BJ (cell line): ENCODE data around the gene CDKN2B-AS1. TPM values are rescaled to one million over a fixed set of nuclear protein-coding genes. Genes with fewer than 3 reads are reported as not detected.

Experiments
- CTCF ChIA-PET: fragments of 350-600 bp; formaldehyde crosslinking; extraction: SDS; loops from one replicate; lab custom pipeline; 2021; ENCODE audit warnings: antibody characterized with exemption, inconsistent platforms; lab: Yijun Ruan, JAX
- POLR2A ChIA-PET: fragments of 300-600 bp; sonication (Branson Sonifier 250); formaldehyde crosslinking; extraction: SDS; loops from one replicate; lab custom pipeline; 2021; ENCODE audit warnings: antibody characterized with exemption; lab: Charles Lee
- DNase-seq: peaks from one replicate; pipeline ENCODE4 v3.0.0-alpha.2; 2011; ENCODE audit warnings: low read depth
- H3K27me3 ChIP-seq: 2 replicates; pipeline ENCODE4 v1.6.0; 2011; ENCODE audit warnings: low read length; ENCODE audit not compliant: control insufficient read depth, insufficient read depth
- H3K36me3 ChIP-seq: 2 replicates; pipeline ENCODE4 v1.5.1; 2011; ENCODE audit warnings: low read length; ENCODE audit not compliant: control insufficient read depth, insufficient read depth
- H3K4me3 ChIP-seq: 2 replicates; pipeline ENCODE4 v1.5.1; 2011; ENCODE audit warnings: low read depth, mild to moderate bottlenecking, control low read depth, low read length
- CTCF ChIP-seq: IDR thresholded peaks from 2 replicates; pipeline ENCODE4 v1.5.1; 2011; ENCODE audit warnings: low read depth, mild to moderate bottlenecking, control low read depth, inconsistent platforms, low read length, moderate library complexity; ENCODE audit not compliant: insufficient read depth
- polyA plus RNA-seq: library from polyadenylated mRNA; depleted of rRNA; stranded (reverse); fragments of >200 nt; gene quantifications from 2 replicates; pipeline ENCODE4 v1.2.3, GENCODE V29; 2011

Gene CDKN2B-AS1
- polyA plus RNA-seq, 1 experiment: 0.59 TPM

DNA sequence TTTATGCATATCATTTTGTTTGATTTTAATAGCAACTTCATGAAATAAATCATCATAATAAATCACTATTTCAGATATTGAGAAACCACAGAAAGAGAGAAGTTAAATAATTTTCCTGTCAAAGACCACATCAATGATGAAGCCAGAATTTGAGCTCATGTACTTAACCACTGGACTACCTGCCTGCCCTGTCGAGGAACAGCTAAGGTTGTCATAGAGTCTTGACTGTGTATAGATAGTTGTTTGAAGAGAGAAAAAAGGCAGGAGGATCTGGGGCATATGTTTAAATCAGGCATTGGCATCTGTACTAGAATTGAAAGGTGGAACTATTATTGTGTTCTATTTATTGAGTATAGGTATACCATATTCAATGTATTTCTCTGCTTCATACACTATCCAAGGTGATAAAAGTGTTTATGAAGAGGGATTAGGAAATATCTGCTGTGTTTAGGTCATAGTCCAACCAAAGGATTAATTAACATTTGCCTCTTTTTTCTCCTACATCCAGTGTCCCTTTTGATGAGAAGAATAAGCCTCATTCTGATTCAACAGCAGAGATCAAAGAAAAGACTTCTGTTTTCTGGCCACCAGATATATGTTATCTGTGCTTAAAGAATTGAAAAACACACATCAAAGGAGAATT, 51.8 kb downstream of the CDKN2B-AS1 start:
- ChIA-PET POLR2A (no interaction called here), CTCF (interaction anchor here (0.6 to 3.0 kb wide), 3 partner anchors 19 to 197 kb away, joined by 3 to 8 read pairs (median 5); partner anchors contain the start of gene CDKN2B)

DNA sequence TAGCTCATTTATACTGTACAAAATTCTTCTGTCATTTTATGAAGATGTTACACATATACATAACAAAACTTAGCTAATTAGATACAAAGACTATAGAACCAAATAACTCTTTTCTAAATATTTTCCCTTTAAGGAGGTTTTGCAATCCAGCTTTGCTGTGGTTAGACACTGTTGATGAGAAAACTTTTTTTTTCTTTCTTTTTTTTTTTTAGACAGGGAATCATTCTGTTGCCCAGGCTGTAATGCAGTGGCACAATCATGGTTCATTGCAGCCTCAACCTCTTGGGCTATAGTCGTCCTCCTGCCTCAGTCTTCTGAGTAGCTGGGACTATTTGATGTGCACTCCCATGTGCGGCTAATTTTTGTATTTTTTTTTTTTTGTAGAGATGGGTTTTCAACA, 53.0 kb downstream of the CDKN2B-AS1 start:
- DNase-seq: no peak
- CTCF ChIA-PET: interaction anchor here (1.8 to 3.0 kb wide), 2 partner anchors 10 to 196 kb away, joined by 4 to 8 read pairs; no protein-coding TSS in a partner anchor
- POLR2A ChIA-PET: interaction anchor here (0.6 to 0.7 kb wide), 2 partner anchors 473 to 541 kb away, joined by 3 read pairs; no protein-coding TSS in a partner anchor
- H3K4me3 ChIP-seq: no peak overlapping the region
- no peaks in the 10 kb centered on the region for H3K36me3 ChIP-seq
- TF ChIP-seq CTCF: no peak
- no peaks in the 10 kb centered on the region for H3K27me3 ChIP-seq

More for the DNA sequence above, 51.8 kb downstream of the CDKN2B-AS1 start:
- Histone ChIP-seq H3K4me3 (no peak overlapping the region), H3K27me3 (no peaks in the 10 kb centered on the region), H3K36me3 (no peaks in the 10 kb centered on the region)
- no peak for DNase-seq
- no peak for TF ChIP-seq CTCF

- DNase-seq: no peak
- ChIA-PET CTCF (interaction anchor here (1.4 to 3.0 kb wide), 3 partner anchors 10 to 194 kb away, joined by 3 to 8 read pairs (median 7); partner anchors contain the start of gene CDKN2B), POLR2A (no interaction called here)
- Histone ChIP-seq H3K36me3 (no peaks in the 10 kb centered on the region), H3K4me3 (no peak overlapping the region), H3K27me3 (no peaks in the 10 kb centered on the region)
- no peak for TF ChIP-seq CTCF
Observed at GRCh38 chr9:22049411-22049810, 54.8 kb downstream of the CDKN2B-AS1 start.

GRCh38 chr9:22050924-22051323, 56.3 kb downstream of the CDKN2B-AS1 start:
- ChIA-PET CTCF (interaction anchor here (1.0 to 1.9 kb wide), 2 partner anchors 42 to 239 kb away, joined by 5 to 7 read pairs; partner anchors contain the start of gene CDKN2B), POLR2A (no interaction called here)
- H3K27me3 ChIP-seq: no peaks in the 10 kb centered on the region
- no peak for DNase-seq
- H3K4me3 ChIP-seq: no peak overlapping the region
- TF ChIP-seq CTCF: no peak
- no peaks in the 10 kb centered on the region for H3K36me3 ChIP-seq

GRCh38 chr9:22052376-22052945, 57.9 kb downstream of the CDKN2B-AS1 start:
- ChIA-PET POLR2A (interaction anchor here (0.5 kb wide), 1 partner anchor 536 kb away, joined by 3 read pairs; no protein-coding TSS in a partner anchor), CTCF (interaction anchor here (0.6 to 2.1 kb wide), 3 partner anchors 24 to 77 kb away, joined by 3 to 8 read pairs (median 3); partner anchors contain the start of gene CDKN2B)
- no peaks in the 10 kb centered on the region for H3K36me3 ChIP-seq
- no peaks in the 10 kb centered on the region for H3K27me3 ChIP-seq
- no peak overlapping the region for H3K4me3 ChIP-seq
- TF ChIP-seq CTCF: no peak
- DNase-seq: peak; percentile 72
